Measurements from ENCODE around the gene FGF7.
A peak's percentile ranks its signal among the peaks of the same experiment; 100 is the strongest.
"Not testable (repeated sequence)": the region's sequence is repeated elsewhere in the genome, so short reads cannot be mapped to it uniquely, and the experiment has no call there.

The FGF7 gene

DNA sequence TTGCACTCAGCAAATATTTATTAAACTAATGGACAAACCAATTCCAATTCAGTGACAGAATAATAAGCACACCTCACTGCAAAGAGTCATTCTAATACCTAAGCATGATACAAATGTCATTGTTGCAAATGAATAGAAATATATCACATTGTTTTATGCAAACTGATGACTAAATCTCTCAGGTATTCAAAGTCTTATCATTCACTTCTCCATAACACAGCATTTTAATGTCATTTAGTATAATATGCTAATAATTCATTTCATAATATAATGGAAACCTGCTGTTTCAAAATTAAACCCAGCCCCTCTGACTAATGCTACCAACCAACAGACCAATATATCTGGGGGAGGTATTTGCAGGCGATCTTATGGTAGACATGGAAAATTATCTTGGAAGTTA, 71.8 kb downstream of the FGF7 start:
- no peak overlapping the region for H3K27ac ChIP-seq
- TF ChIP-seq, protein P1, sequence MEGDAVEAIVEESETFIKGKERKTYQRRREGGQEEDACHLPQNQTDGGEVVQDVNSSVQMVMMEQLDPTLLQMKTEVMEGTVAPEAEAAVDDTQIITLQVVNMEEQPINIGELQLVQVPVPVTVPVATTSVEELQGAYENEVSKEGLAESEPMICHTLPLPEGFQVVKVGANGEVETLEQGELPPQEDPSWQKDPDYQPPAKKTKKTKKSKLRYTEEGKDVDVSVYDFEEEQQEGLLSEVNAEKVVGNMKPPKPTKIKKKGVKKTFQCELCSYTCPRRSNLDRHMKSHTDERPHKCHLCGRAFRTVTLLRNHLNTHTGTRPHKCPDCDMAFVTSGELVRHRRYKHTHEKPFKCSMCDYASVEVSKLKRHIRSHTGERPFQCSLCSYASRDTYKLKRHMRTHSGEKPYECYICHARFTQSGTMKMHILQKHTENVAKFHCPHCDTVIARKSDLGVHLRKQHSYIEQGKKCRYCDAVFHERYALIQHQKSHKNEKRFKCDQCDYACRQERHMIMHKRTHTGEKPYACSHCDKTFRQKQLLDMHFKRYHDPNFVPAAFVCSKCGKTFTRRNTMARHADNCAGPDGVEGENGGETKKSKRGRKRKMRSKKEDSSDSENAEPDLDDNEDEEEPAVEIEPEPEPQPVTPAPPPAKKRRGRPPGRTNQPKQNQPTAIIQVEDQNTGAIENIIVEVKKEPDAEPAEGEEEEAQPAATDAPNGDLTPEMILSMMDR (IDR thresholded peaks at IDR 0.05), result no peak
- no peak for TF ChIP-seq ZFX (IDR thresholded peaks at IDR 0.05; ENCODE audit: borderline replicate concordance)

DNA sequence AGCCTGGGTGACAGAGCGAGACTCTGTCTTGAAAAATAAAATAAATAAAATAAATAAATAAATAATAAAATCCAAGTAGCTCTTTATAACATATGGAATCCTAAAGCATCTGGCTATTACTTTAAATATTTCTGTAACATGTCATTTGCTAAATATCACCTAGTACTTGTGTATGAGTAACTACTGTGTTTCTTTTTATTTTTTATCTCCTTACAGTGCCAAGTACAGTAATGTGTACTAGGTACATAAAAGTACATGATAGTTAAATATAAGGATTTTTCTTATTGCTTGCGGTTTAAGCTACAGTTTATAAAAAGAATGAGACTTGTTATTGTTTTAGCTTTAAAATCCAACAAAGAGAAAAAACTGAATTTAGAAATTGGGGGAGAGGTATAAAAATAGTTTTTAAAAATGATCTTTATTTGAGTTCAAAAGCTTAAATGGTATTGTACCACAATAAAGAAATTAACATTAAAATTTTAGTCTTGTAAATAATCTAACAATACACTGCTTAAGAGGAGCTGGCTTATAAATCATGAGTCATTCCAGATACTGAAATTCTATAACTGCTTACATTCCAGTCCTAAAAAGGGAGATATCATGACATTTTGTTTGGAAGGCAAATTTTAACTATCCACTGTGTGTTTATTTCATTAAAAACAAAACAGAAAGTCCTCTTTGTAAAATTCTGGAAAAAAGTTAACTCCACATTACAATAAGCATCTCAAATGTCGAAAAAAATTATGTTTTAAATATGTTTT, 73.1 kb downstream of the FGF7 start:
- TF ChIP-seq ZFX (IDR thresholded peaks at IDR 0.05; ENCODE audit: borderline replicate concordance), result no peak
- TF ChIP-seq, protein P1 (IDR thresholded peaks at IDR 0.05), result no peak
- H3K27ac ChIP-seq, result no peak overlapping the region

DNA sequence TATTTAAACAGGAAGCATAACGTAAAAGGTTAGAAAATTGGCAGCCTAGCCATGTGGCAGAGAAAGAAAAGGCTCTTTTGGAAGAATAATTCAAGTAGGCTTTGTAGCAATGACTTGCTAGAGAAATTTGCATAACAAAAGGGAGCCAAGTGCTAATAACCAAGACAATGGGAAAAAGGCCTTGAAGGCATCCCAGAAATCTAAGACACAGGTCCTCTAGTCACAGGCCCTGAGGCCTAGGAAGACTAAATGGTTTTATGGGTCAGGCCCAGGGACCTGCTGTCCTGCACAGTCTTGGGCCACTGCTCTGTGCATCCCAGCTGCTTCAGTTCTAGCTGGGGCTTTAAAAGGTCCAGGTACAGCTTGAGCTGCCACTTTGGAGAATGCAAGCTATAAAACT, 78.5 kb downstream of the FGF7 start:
- TF ChIP-seq ZFX (IDR thresholded peaks at IDR 0.05; ENCODE audit: borderline replicate concordance), result no peak
- TF ChIP-seq, protein P1 (IDR thresholded peaks at IDR 0.05), result no peak
- H3K27ac ChIP-seq, result no peak overlapping the region

DNA sequence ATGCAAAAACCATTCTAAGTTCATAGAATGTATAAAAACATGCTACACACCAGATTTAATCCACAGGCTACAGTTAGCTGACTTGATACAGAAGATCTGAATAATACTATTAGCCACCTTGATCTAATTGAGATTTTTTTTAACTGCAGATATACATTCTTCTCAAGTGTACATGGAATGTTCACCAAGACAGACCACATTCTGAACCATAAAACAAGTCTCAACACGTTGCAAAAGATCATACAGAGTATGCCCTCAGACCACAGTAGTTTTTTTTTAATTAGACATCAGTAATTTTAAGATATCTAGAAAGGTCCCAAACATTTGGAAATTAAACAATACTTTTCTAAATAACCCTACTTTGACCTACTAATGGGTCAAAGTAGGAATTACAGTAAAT, 83.3 kb downstream of the FGF7 start:
- no peak overlapping the region for H3K27ac ChIP-seq
- no peak for TF ChIP-seq ZFX (IDR thresholded peaks at IDR 0.05; ENCODE audit: borderline replicate concordance)
- TF ChIP-seq, protein P1 (IDR thresholded peaks at IDR 0.05), result no peak

DNA sequence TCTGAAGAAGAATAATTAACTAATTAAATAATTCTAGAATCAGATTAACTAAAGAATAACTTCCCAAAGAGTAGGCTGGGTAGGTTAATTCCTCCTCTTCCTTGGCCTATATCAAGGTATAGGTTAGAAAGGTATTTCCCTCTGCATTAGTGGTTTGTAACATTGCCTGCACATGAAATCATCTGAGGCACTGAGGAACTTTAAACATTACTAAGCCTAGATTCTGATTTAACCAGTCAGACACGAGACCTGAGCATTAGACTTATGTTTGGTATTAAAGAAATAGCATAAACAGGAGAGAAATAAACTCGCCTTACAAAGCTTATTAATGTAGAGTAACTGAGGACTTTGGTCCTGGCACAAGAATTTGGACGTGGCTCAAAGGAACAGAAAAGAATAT, 84.2 kb downstream of the FGF7 start:
- TF ChIP-seq ZFX (IDR thresholded peaks at IDR 0.05; ENCODE audit: borderline replicate concordance), result no peak
- TF ChIP-seq, protein P1 (IDR thresholded peaks at IDR 0.05), result no peak
- no peak overlapping the region for H3K27ac ChIP-seq

DNA sequence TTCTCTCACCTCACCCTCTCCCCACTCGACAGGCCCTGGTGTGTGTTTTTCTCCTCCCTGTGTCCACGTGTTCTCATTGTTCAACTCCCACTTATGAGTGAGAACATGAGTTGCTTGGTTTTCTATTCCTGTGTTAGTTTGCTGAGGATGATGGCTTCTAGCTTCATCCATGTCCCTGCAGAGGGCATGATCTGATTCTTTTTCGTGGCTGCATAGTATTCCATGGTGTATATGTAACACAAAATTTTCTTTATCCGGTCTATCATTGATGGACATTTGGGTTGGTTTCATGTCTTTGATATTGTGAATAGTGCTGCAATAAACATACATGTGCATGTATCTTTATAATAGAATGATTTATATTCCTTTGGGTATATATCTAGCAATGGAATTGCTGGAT, 89.7 kb downstream of the FGF7 start:
- H3K27ac ChIP-seq, result not testable (repeated sequence)

DNA sequence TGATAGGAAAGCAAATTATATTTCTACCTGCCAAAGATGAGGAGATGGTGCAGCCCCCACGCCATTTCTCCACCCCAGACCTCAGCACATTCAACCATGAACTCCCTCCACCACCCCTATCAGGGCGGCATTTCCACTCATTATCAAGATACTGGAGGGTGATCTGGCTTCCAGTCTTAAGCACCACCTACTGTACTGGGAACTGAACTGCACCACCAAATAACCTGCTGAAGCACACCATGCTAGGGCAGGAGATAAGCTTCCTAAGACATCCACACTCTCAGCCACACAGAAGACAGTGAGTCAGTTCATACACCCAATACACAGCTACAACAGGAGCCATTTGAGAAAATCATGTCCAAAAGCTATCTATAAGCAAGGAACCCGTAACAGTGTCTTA, 98.8 kb downstream of the FGF7 start:
- TF ChIP-seq, protein P1 (IDR thresholded peaks at IDR 0.05), result peak; percentile 56
- TF ChIP-seq ZFX (IDR thresholded peaks at IDR 0.05; ENCODE audit: borderline replicate concordance), result no peak
- no peak overlapping the region for H3K27ac ChIP-seq

DNA sequence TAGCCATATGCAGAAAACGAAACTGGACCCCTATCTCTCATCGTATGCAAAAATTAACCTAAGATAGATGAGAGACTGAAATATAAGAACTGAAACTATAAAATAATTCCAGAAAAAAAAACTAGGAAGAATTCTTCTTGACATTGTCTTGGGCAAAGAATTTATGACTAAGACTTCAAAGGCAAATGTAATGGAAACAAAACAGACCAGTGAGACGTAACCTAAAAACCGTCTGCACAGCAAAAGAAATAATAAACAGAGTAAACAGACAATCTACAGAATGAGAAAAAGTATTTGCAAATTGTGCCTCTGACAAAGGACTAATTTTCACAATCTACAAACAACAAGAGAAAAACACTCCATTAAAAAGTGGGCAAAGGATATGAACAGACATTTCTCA, 105.2 kb downstream of the FGF7 start:
- TF ChIP-seq ZFX (IDR thresholded peaks at IDR 0.05; ENCODE audit: borderline replicate concordance), result no peak
- TF ChIP-seq, protein P1 (IDR thresholded peaks at IDR 0.05), result no peak
- H3K27ac ChIP-seq, result no peak overlapping the region

Data from 22Rv1 (cell line).